NCI-H1048 (cell line): Measurements from ENCODE around the gene RSF1.
"Not testable (repeated sequence)": the region's sequence is repeated elsewhere in the genome, so short reads cannot be mapped to it uniquely, and the experiment has no call there.

Experiments used
- DNase-seq: peaks from one replicate; lab custom pipeline; 2025; lab: John Stamatoyannopoulos, UW

Gene RSF1, protein sequence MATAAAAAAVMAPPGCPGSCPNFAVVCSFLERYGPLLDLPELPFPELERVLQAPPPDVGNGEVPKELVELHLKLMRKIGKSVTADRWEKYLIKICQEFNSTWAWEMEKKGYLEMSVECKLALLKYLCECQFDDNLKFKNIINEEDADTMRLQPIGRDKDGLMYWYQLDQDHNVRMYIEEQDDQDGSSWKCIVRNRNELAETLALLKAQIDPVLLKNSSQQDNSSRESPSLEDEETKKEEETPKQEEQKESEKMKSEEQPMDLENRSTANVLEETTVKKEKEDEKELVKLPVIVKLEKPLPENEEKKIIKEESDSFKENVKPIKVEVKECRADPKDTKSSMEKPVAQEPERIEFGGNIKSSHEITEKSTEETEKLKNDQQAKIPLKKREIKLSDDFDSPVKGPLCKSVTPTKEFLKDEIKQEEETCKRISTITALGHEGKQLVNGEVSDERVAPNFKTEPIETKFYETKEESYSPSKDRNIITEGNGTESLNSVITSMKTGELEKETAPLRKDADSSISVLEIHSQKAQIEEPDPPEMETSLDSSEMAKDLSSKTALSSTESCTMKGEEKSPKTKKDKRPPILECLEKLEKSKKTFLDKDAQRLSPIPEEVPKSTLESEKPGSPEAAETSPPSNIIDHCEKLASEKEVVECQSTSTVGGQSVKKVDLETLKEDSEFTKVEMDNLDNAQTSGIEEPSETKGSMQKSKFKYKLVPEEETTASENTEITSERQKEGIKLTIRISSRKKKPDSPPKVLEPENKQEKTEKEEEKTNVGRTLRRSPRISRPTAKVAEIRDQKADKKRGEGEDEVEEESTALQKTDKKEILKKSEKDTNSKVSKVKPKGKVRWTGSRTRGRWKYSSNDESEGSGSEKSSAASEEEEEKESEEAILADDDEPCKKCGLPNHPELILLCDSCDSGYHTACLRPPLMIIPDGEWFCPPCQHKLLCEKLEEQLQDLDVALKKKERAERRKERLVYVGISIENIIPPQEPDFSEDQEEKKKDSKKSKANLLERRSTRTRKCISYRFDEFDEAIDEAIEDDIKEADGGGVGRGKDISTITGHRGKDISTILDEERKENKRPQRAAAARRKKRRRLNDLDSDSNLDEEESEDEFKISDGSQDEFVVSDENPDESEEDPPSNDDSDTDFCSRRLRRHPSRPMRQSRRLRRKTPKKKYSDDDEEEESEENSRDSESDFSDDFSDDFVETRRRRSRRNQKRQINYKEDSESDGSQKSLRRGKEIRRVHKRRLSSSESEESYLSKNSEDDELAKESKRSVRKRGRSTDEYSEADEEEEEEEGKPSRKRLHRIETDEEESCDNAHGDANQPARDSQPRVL (N-terminal part only)

DNA sequence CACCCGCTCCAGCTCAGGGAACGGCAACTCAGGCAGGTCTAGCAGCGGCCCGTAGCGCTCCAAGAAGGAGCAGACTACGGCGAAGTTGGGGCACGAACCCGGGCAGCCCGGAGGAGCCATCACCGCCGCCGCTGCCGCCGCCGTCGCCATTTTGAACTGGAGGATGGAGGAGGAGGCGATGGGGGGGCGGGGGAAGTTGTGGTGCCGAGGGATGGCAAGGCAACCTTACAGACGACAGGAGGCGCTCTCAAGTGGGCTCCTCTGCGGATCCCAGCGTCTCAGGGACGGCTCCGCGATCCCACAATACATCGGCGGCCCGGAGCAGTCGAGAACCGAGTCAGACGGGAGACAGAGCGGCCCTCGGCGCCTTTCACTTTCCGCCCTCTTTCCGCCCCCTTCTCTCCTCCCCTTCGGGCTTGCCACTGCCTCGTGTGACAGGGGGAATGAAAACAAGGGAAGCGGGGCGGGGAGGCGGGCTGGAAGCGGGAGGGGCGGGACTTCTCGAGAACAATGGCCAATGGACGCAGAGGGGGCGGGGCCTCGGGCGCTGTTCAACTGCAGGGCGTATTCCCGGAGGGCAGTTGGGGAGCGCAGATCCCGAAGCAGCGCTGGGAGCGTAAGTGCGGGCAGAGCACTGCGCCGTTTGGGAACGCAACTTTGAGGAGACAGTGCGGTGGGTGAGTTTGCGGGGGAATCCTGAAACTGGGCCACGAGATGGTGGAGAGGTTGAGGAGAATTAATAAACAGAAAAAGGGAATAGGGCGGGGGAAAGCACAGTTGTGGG is at the start of gene RSF1, which contains the start of gene AAMDC:
Gene RSF1 (minus strand): TSS at position 158 of the 784 bp plus-strand sequence. CDS start 8 bp downstream, at position 150.
Gene AAMDC (plus strand): TSS at position 580 of the 784 bp plus-strand sequence. CDS start 21,353 bp downstream, outside the sequence.
- DNase-seq: peak; percentile 99

DNA sequence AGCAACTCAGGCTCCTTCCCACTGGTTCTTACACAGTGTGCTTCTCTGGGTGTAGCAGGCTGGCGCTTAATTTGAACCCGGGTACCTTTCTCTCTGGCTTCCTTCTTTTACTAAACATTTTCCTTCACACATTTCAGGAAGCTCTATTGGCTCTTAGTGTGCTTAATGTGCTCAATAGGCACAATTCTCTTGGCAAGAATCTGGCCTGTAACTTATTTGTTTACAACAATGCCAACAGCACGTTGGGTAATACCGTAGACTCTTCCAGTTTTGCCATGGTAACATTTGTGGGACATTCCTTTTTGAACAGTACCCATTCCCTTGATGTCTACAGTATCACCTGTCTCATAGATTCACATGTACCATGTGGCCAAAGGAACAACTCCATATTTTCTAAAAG is 48.2 kb upstream of the RSF1 start:
- no peak for DNase-seq

DNA sequence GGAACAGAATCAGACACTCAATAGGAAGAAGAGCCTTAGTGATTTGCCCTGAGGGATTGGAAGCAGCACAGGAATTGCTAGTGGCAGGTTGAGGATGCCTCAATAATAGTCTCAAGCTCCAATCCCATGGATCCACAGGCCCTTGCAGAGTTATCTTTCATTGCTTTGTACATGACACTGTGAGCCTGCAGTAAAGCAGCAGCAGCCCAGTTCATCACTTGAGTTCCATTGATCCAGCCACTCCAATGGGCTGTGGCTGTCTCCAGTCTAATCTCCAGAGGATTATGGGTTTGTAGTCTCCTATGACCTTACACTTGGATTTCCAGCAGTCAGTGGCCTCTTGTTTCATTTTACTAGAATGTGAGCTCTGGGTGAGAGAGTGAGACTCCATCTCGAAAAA is 45.8 kb upstream of the RSF1 start:
- DNase-seq: no peak

DNA sequence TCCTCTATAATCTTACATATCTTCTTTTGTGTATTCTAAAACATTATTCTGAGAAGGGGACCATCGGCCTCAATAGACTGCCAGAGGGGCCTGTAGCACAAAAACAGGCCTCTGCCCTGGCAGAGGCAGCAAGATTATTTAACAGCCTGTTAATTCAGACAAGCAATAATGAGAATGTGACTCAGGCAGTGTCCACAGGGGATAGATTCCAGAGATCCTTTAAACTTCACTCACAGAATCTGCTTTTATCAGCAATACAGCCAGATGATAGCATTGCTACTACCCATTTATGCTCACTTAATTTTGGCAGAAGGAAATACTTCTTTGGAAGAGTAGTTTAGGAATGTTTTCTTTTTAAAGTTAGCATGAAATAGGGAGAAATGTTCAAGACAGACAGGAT is 45.3 kb upstream of the RSF1 start:
- DNase-seq: no peak

DNA sequence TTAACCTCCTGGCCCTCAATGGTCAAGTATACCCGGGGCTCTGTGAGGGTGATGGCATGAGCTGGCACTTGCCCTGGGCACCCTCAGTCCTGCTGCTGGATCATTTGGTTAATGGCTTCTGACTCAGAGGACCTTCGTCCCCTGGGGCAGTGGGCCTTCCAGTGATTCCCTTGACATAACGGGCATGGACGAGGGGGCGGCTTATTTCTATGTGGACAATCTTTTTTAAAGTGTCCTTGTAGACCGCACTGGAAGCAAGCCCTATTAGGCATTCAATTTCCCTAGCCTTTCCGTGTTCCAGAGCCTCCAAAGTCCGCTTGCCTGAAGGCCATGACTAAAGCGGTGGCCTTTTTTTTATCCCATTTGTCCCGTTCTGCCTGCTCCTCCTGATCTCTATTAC is 40.9 kb upstream of the RSF1 start:
- DNase-seq: not testable (repeated sequence)

DNA sequence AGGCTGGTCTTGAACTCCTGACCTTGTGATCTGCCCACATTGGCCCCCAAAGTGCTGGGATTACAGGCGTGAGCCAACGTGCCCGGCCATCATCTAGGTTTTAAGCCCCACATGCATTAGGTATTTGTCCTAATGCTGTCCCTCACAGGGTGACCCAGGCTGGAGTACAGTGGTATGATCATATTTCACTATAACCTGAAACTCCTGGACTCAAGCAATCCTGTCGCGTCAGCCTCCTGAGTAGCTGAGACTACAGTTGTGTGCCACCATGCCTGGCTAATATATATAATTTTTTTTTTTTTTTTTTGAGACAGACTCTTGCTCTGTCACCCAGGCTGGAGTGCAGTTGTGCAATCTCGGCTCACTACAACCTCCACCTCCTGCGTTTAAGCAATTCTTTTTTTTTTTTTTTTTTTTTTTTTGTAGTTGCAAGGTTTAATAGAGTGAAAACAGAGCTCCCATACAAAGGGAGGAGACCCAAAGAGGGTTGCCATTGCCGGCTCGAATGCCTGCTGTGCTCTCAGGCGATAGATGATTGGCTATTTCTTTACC is 37.5 kb upstream of the RSF1 start:
- DNase-seq: not testable (repeated sequence)

DNA sequence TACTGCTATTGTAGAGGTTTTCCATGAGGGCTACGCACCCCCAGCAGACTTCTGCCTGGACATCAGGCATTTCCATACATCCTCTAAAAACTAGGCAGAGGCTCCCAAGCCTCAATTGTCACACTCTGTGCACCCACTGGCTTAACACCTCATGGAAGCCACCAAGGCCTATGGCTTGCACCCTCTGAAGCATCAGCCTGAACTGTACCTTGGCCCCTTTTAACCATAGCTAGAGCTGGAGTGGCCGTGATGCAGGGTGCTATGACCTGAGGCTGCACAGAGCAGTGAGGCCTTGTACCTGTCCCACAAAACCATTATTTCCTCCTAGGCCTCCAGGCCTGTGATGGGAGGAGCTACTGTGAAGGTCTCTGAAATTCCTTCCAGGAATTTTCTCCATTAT is 34.3 kb upstream of the RSF1 start:
- DNase-seq: no peak

DNA sequence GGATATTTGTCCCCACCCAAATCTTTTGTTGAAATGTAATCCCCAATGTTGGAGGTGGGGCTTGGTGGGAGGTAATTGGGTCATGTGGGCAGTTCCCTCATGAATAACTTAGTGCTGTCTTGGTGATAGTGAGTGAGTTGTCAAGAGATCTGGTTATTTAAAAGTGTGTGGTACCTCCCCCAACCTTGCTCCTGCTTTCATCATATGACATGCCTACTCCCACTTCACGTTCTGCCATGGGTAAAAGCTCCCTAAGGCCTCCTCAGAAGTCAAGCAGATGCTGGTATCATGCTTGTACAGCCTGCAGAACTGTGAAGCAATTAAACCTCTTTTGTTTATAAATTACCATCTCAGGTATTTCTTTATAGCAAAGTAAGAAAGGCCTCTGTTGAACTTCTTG is 31.0 kb upstream of the RSF1 start:
- DNase-seq: no peak

DNA sequence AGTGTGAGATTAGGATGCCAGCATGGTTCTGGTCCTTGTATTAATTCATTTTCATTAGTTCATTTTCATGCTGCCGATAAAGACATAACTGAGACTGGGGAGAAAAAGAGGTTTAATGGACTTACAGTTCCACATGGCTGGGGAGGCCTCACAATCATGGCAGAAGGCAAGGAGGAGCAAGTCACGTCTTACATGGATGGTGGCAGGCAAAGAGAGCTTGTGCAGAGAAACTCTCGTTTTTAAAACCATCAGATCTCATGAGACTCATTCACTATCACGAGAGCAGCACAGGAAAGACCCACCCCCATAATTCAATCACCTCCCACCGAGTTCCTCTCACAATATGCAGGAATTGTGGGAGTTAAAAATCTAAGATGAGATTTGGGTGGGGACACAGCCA is 23.2 kb upstream of the RSF1 start:
- not testable (repeated sequence) for DNase-seq

DNA sequence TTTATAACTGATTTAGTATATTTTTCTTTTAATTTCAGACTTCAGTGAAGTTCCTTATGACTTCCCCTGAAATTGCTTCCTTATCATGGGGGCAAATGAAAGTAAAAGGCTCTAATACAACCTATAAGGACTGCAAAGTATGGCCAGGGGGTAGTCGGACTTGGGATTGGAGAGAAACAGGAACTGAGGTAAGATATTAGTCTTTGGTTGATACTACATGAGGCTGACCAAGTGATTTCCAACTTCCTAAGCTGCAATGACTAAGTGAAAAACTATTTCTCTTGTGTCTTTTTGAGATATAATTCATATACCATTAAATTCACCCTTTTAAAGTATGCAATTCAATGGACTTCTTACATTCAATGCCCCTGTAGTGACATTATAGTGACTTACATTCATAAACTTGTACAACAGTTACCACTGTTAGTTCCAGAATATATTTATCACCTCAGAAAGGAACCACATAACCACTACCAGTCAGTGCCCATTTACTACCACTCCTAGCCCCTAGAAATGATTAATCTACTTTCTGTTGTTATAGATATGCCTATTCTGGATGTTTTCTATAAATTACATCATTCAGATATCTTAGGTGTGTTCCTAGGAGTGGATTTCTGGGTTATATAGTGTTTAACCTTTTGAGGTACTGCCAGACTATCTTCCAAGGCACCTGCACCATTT is 22.1 kb upstream of the RSF1 start:
- no peak for DNase-seq

DNA sequence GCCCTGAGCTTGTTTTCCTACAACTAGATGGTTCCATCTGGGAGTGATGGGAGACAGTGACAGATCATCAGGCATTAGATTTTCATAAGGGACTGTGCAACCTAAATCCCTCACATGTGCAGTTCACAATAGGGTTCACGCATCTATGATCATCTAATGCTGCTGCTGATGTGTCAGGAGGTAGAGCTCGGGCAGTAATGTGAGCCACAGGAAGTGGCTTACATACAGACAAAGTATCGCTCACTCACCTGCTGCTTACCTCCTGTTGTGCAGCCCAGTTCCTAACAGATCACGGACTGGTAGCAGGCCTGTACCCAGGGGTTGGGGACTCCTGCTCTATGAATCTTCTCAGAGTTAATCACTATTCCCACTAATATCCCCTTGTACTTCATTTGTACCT is 12.8 kb upstream of the RSF1 start:
- DNase-seq: no peak

DNA sequence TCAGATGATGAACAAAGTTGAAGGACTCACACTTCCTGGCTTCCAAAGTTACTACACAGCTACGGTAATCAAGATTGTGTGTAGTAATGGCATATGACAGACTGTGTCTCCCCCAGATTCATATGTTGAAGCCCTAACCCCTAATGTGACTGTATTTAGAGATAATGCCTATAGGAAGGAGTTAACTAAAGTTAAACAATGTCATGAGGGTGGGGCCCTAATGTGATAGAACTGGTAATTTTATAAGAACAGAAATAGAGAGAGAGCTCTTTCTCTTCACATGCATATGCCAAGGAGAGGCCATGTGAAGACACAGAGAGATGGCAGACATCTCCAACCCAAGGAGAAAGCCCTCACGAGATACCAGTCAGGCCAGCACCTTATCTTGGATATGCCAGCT is 8.4 kb upstream of the RSF1 start:
- DNase-seq: no peak

DNA sequence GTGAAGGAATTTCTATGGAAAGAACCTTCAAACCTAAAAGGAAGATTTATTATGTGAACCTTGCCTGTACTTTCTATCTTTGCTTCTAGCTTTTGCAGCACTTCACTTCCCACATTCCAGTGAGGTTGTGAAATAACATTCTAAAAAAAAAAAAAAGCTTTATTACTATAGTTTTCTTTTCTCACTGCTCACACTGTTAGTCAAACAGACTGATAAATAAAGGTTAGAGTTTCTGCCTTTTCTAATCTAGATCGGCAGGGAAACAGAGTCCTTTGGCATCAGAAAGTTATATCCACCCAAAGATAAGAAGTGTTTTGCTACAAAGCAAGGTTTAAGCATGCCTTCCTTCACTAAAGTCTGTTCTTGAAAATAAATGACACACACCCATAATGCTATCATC is 3.3 kb upstream of the RSF1 start:
- no peak for DNase-seq

DNA sequence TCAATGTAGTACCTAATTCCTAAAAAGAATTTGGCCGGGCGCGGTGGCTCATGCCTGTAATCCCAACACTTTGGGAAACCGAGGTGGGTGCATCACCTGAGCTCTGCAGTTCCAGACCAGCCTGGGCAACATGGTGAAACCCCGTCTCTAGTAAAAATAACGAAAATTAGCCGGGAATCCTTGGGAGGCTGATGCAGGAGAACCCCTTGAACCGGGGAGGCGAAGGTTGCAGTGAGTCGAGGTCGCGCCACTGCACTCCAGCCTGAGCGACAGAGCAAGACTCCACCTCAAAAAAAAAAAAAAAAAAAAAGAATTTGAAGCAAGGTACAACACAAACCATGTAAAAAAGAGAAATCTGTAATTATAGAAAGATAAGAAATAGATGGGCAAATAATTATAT is 1.6 kb upstream of the RSF1 start:
- not testable (repeated sequence) for DNase-seq

DNA sequence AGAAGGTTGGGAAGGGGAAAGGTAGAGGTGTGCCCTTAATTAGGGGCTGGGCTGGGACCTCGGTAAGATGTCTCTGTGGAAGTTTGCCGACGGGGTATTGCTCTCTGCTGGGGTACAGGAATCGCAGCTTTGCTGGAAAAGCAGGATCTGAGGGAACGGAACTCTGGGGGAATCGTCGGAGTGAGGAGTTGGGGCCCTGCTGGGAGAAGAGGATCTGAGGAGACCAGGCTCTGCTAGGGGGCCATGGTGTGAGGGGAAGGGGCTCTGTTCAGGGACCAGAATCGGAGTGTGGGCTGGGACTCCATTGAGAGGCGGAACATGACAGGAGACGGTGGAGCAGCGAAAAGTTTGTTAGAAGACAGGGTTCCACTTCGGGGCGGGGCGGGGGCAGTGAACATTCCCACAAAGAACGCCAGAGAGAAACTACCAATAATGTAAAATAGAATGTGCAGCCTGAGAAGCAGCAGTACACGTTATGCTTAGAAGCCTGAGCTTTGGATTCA is 878 bp upstream of the RSF1 start:
- DNase-seq: no peak

DNA sequence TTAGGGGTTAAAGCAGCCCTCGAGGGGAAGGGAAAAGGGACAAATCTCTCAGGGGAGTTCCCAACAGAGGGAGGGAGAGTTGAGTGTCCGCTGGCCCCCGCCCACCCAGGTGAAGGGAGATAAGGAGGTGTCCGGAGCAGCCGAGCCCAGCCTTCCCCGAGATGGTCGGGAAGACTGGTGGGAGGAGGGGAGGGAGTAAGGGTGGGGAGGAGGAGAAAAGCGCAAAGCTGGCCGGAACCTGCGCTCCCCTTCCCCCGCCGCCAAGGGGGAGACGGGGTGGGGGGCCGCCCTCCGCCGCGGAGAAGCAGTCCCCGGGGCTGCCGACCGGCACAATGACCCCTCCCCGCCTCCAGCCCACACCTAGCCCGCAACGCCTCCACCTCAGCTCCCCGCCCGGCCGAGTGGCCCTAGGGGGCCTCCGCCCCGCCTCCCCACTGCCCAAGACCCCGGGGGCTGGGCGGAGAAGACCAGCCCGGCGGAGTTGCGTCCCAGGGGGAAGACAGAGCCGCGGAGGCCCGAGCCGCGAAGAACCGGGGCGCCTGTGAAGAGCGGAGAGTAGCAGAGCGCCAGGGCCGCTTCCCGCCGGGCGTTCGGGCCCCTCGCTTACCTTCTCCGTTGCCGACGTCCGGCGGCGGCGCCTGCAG is 479 bp downstream of the RSF1 start:
- no peak for DNase-seq

DNA sequence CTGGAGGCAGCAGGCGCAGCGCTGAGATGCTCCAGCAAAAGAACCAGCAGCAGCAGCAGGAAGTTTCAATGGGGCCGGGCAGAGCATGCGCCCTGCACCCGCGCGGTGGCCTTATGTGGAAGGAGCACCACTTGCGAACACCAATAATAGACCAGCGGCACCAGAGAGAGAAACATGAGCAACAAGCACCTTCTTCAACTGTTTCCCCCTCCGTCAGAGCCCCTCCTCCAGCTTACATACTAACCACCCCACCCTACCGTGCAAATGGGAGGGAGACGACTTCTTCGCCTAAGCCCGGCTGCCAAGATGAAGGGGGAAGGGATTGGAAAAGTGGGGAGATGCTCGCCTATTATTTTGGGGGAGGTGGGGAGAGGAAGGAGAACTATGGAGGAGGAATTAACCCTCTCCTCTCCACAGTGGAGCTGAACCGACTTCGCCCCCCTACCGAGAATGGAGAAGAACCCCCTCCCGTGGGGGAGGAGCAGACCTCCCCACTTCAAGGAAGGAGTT is 1.1 kb downstream of the RSF1 start:
- peak; percentile 63 for DNase-seq

DNA sequence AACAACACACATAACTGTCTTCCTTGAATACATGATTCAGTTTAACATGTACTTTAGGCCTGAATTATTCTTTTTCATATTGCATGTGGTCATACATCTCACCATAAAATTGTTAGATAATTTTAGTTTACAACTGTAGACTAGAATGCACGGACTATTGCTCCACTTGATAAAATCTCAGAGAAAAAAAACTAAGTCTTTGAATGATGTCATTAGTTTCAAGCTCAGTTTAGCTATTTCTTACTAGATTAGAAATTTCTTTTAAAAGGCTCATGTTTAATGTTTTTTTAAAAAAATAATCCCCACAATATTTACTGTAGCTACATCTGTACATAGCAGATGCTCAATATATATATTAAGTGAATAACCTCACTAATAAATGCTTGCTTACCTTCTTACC is 5.1 kb downstream of the RSF1 start:
- no peak for DNase-seq

DNA sequence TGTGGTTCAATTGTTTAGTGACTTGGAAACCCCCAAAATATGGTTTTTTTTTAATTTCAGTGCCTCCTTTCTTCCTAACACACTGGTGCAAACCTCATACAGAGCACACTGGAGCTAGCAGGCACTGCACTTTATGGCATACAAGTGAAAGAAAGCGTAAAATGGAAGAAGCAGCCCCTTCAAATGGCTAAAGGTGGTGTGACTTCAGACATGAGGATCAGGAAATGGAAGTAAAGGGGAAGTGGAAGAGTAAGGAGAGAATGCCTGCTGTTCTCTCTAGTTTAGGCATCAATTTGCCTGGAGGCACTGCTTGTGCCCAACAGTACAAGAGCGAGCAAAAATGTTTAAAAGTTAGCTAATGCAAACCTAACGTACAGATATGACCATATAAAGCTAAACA is 5.7 kb downstream of the RSF1 start:
- no peak for DNase-seq
